SK-N-SH (cell line): ENCODE measurements around the gene BRINP2. TPM values are rescaled to one million over a fixed set of nuclear protein-coding genes. Genes with fewer than 3 reads are reported as not detected.

Experiments
- CTCF ChIA-PET: fragments of 300-600, 350-600 bp; formaldehyde crosslinking; extraction: SDS; loops from one replicate; lab custom pipeline; 2021; lab: Yijun Ruan, JAX
- POLR2A ChIA-PET: fragments of 350-600 bp; sonication (Branson Sonifier 250); formaldehyde crosslinking; extraction: SDS; loops from one replicate; lab custom pipeline; 2020; ENCODE audit warnings: antibody characterized with exemption, inconsistent platforms; lab: Yijun Ruan, JAX
- DNase-seq: peaks from one replicate; pipeline ENCODE4 v3.0.0; 2012
- H2AFZ ChIP-seq: fragments of 200-600 bp; sonication (generic); 2 replicates; pipeline ENCODE4 v1.8.1; 2016; ENCODE audit warnings: antibody characterized with exemption, mild to moderate bottlenecking, low read depth
- H3F3A ChIP-seq: fragments of 200-600 bp; sonication (generic); replicated peaks from 2 replicates; pipeline ENCODE3; 2016; ENCODE audit warnings: antibody characterized with exemption, mild to moderate bottlenecking; ENCODE audit not compliant: insufficient read depth
- H3K27ac ChIP-seq, 2 experiments: fragments of 200-500 bp in 1 of 2; fragments of 200-600 bp in 1 of 2; sonication (Bioruptor generic) in 1 of 2; sonication (generic), shearing (Covaris generic) in 1 of 2; 2 replicates each; pipeline versions ENCODE4 v1.5.1 to v1.6.1; 2014 to 2016; ENCODE audit warnings: low read depth in 2 of 2, inconsistent platforms in 1 of 2, low read length in 1 of 2, mild to moderate bottlenecking in 1 of 2, mixed read lengths in 1 of 2
- H3K27me3 ChIP-seq: fragments of 200-600 bp; sonication (generic), shearing (Covaris generic); 2 replicates; pipeline ENCODE4 v1.6.1; 2016; ENCODE audit warnings: mixed run types; ENCODE audit not compliant: insufficient read depth
- H3K36me3 ChIP-seq, 2 experiments: fragments of 200-500 bp in 1 of 2; fragments of 200-600 bp in 1 of 2; sonication (Bioruptor generic) in 1 of 2; sonication (generic) in 1 of 2; replicated peaks in 1 of 2; 2 replicates each; pipeline versions ENCODE3 to v1.5.1; 2014 to 2016; ENCODE audit warnings: low read length in 1 of 2, mild to moderate bottlenecking in 1 of 2; ENCODE audit not compliant: insufficient read depth in 2 of 2, control insufficient read depth in 1 of 2
- H3K4me1 ChIP-seq, 2 experiments: fragments of 200-500 bp in 1 of 2; fragments of 200-600 bp in 1 of 2; sonication (Bioruptor generic) in 1 of 2; sonication (generic), shearing (Covaris generic) in 1 of 2; 2 replicates each; pipeline versions ENCODE4 v1.5.1 to v1.6.1; 2014 to 2016; ENCODE audit warnings: low read depth in 1 of 2, low read length in 1 of 2, mixed run types in 1 of 2; ENCODE audit not compliant: insufficient read depth in 2 of 2, control insufficient read depth in 1 of 2
- H3K4me2 ChIP-seq: fragments of 200-600 bp; sonication (generic), shearing (Covaris generic); 2 replicates; pipeline ENCODE4 v1.6.1; 2017; ENCODE audit warnings: mixed run types
- H3K4me3 ChIP-seq, 2 experiments: fragments of 200-500 bp in 1 of 2; fragments of 200-600 bp in 1 of 2; sonication (Bioruptor generic) in 1 of 2; sonication (generic), shearing (Covaris generic) in 1 of 2; 2 replicates each; pipeline versions ENCODE4 v1.5.1 to v1.8.1; 2014 to 2016; ENCODE audit warnings: low read depth in 2 of 2, inconsistent platforms in 1 of 2, low read length in 1 of 2, mild to moderate bottlenecking in 1 of 2, mixed read lengths in 1 of 2, moderate library complexity in 1 of 2
- H3K79me2 ChIP-seq: fragments of 200-600 bp; sonication (generic); 2 replicates; pipeline ENCODE4 v1.8.1; 2017; ENCODE audit warnings: mild to moderate bottlenecking; ENCODE audit not compliant: insufficient read depth
- H3K9ac ChIP-seq: fragments of 200-600 bp; sonication (generic); 2 replicates; pipeline ENCODE4 v1.6.1; 2017; ENCODE audit warnings: mixed run types
- H3K9me2 ChIP-seq: fragments of 200-600 bp; sonication (generic); 2 replicates; pipeline ENCODE4 v1.6.1; 2017; ENCODE audit warnings: mixed run types
- H3K9me3 ChIP-seq: fragments of 200-600 bp; sonication (generic); 2 replicates; pipeline ENCODE4 v1.6.1; 2017; ENCODE audit warnings: mixed run types, mild to moderate bottlenecking, moderate library complexity
- H4K20me1 ChIP-seq: fragments of 200-600 bp; sonication (generic); 2 replicates; pipeline ENCODE4 v1.6.1; 2017; ENCODE audit warnings: mild to moderate bottlenecking, mixed run types; ENCODE audit not compliant: insufficient read depth
- CHD2 ChIP-seq: fragments of 150-350 bp; IDR thresholded peaks from 2 replicates; pipeline ENCODE4 v1.6.1; 2018; ENCODE audit warnings: low read length; ENCODE audit not compliant: partially characterized antibody
- ELF1 ChIP-seq: IDR thresholded peaks from 2 replicates; pipeline ENCODE4 v1.4.0; 2012
- EP300 ChIP-seq, 2 experiments: IDR thresholded peaks; 2 replicates each; pipeline versions ENCODE4 v1.4.0 to v1.6.1; 2012; ENCODE audit warnings: borderline replicate concordance in 1 of 2, low read depth in 1 of 2, low read length in 1 of 2
- FOSL2 ChIP-seq: IDR thresholded peaks from 2 replicates; pipeline ENCODE4 v1.4.0; 2012; ENCODE audit warnings: low read depth, mild to moderate bottlenecking, moderate library complexity, borderline replicate concordance
- GABPA ChIP-seq: IDR thresholded peaks from 2 replicates; pipeline ENCODE4 v1.4.0; 2012; ENCODE audit warnings: low read depth, mild to moderate bottlenecking
- GATA2 ChIP-seq: sonication (generic); formaldehyde crosslinking; IDR thresholded peaks from 2 replicates; pipeline ENCODE4 v1.5.0; 2020; ENCODE audit warnings: mild to moderate bottlenecking, missing genetic modification reagents
- JUND ChIP-seq: IDR thresholded peaks from 2 replicates; pipeline ENCODE4 v1.4.0; 2012
- MEF2A ChIP-seq: IDR thresholded peaks from 2 replicates; pipeline ENCODE4 v1.4.0; 2012; ENCODE audit warnings: low read depth, borderline replicate concordance
- NFIC ChIP-seq: IDR thresholded peaks from 2 replicates; pipeline ENCODE4 v1.4.0; 2012; ENCODE audit warnings: borderline replicate concordance
- NRF1 ChIP-seq: IDR thresholded peaks from 2 replicates; pipeline ENCODE4 v1.6.1; 2012; ENCODE audit warnings: low read depth, mild to moderate bottlenecking, low read length
- POLR2AphosphoS5 ChIP-seq: IDR thresholded peaks from 2 replicates; pipeline ENCODE4 v1.6.1; 2012; ENCODE audit warnings: low read depth, low read length
- RAD21 ChIP-seq: IDR thresholded peaks from 2 replicates; pipeline ENCODE4 v1.6.1; 2012; ENCODE audit warnings: mild to moderate bottlenecking, low read length
- RCOR1 ChIP-seq: fragments of 150-350 bp; IDR thresholded peaks from 2 replicates; pipeline ENCODE4 v1.6.1; 2017; ENCODE audit warnings: antibody characterized with exemption, low read length
- RFX5 ChIP-seq: IDR thresholded peaks from 2 replicates; pipeline ENCODE4 v1.6.1; 2012; ENCODE audit warnings: mild to moderate bottlenecking, improper control_type of control experiment, low read length
- SIN3A ChIP-seq: IDR thresholded peaks from 2 replicates; pipeline ENCODE4 v1.6.1; 2012; ENCODE audit warnings: low read depth, mild to moderate bottlenecking, low read length, moderate library complexity, borderline replicate concordance
- SMC3 ChIP-seq: IDR thresholded peaks from 2 replicates; pipeline ENCODE4 v1.6.1; 2012; ENCODE audit warnings: low read depth, low read length, improper control_type of control experiment
- TAF1 ChIP-seq: IDR thresholded peaks from 2 replicates; pipeline ENCODE4 v1.6.1; 2012; ENCODE audit warnings: low read depth, mild to moderate bottlenecking, low read length, moderate library complexity, borderline replicate concordance
- TCF12 ChIP-seq: IDR thresholded peaks from 2 replicates; pipeline ENCODE4 v1.4.0; 2012
- TEAD4 ChIP-seq: IDR thresholded peaks from 2 replicates; pipeline ENCODE4 v1.4.0; 2012; ENCODE audit warnings: mild to moderate bottlenecking, borderline replicate concordance; ENCODE audit not compliant: insufficient read depth
- WGBS: methylation state at CpG from one replicate; pipeline ENCODE4 v1.1.6; 2017; ENCODE audit warnings: low lambda C conversion rate; 5-methylcytosine and 5-hydroxymethylcytosine counted together
- polyA plus RNA-seq, 3 experiments: library from polyadenylated mRNA; depleted of rRNA; stranded (reverse); fragments of >200 nt; gene quantifications; 2 replicates each; pipeline ENCODE4 v1.2.3, GENCODE V29; 2012
- TF ChIP-seq, protein P1 (sequence below): fragments of 200-600 bp; sonication (generic); IDR thresholded peaks from 2 replicates; pipeline ENCODE4 v1.6.1; 2017; ENCODE audit warnings: antibody characterized with exemption, mild to moderate bottlenecking, moderate library complexity
- TF ChIP-seq, protein P2 (sequence below): IDR thresholded peaks from 2 replicates; pipeline ENCODE4 v1.4.0; 2012; ENCODE audit warnings: low read depth, borderline replicate concordance
- TF ChIP-seq, protein P3 (sequence below): fragments of 150-350 bp; IDR thresholded peaks from 2 replicates; pipeline ENCODE4 v1.6.1; 2016; ENCODE audit warnings: mild to moderate bottlenecking, low read depth, low read length
- TF ChIP-seq, protein P4 (sequence below): IDR thresholded peaks from 2 replicates; pipeline ENCODE4 v1.4.0; 2012; ENCODE audit warnings: low read depth
- TF ChIP-seq, protein P5 (sequence below): IDR thresholded peaks from 2 replicates; pipeline ENCODE4; 2012

The BRINP2 gene
- polyA plus RNA-seq, 1 of the 3 experiments (the other 2 are of a cell fraction) = 0.12 TPM

DNA sequence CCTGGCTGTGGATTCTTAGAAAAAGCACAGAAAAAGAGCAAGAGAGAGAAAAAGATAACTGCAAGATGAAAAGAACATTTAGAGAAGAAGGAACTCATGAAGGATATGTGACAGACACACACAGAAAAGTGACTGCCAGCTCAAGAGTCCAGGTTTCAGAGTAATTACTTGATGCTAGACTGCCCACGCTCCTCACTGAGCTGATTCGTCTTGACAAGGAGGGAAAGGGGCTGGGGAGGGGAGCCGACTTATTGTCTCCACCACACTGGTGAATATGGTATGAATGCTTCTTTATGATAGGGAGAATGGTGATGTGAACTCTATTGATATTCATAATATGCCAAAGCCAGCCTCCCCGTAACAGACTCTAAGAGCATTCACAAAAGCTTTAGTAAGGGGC, 140.4 kb downstream of the BRINP2 start:
- TF ChIP-seq ELF1 = no peak
- no peak for TF ChIP-seq EP300 (IDR thresholded peaks at IDR 0.05; ENCODE audit: borderline replicate concordance in 1 of 2, low read depth in 1 of 2, low read length in 1 of 2)
- no peak for TF ChIP-seq RFX5
- TF ChIP-seq SIN3A = no peak
- no peak for TF ChIP-seq TAF1
- TF ChIP-seq GABPA = no peak
- TF ChIP-seq, protein P1, sequence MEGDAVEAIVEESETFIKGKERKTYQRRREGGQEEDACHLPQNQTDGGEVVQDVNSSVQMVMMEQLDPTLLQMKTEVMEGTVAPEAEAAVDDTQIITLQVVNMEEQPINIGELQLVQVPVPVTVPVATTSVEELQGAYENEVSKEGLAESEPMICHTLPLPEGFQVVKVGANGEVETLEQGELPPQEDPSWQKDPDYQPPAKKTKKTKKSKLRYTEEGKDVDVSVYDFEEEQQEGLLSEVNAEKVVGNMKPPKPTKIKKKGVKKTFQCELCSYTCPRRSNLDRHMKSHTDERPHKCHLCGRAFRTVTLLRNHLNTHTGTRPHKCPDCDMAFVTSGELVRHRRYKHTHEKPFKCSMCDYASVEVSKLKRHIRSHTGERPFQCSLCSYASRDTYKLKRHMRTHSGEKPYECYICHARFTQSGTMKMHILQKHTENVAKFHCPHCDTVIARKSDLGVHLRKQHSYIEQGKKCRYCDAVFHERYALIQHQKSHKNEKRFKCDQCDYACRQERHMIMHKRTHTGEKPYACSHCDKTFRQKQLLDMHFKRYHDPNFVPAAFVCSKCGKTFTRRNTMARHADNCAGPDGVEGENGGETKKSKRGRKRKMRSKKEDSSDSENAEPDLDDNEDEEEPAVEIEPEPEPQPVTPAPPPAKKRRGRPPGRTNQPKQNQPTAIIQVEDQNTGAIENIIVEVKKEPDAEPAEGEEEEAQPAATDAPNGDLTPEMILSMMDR = no peak
- TF ChIP-seq MEF2A = no peak
- TF ChIP-seq TCF12 = no peak
- no peak for TF ChIP-seq CHD2
- TF ChIP-seq, protein P2, sequence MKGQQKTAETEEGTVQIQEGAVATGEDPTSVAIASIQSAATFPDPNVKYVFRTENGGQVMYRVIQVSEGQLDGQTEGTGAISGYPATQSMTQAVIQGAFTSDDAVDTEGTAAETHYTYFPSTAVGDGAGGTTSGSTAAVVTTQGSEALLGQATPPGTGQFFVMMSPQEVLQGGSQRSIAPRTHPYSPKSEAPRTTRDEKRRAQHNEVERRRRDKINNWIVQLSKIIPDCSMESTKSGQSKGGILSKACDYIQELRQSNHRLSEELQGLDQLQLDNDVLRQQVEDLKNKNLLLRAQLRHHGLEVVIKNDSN = no peak
- TF ChIP-seq RAD21 = no peak
- TF ChIP-seq SMC3 = no peak
- no peak for TF ChIP-seq RCOR1
- TF ChIP-seq NFIC = no peak
- no peak for TF ChIP-seq JUND
- no peak for TF ChIP-seq GATA2 (CRISPR knock-in tag)
- no peak for TF ChIP-seq NRF1
- TF ChIP-seq, all 33 proteins: peak for 0
- POLR2A ChIA-PET = no interaction called here
- Histone ChIP-seq H3K4me1 (peaks cover 0 to 4% of the 10 kb centered on the region in 2 experiments; a peak in 2 of 4 replicates), H2AFZ (no peak overlapping the region), H3K9me3 (no peaks in the 10 kb centered on the region), H3K9ac (no peak overlapping the region), H3F3A (no peaks in the 10 kb centered on the region), H3K27ac (no peak overlapping the region), H3K4me2 (no peak overlapping the region), H3K79me2 (no peaks in the 10 kb centered on the region), H3K36me3 (no peaks in the 10 kb centered on the region), H3K27me3 (no peaks in the 10 kb centered on the region), H4K20me1 (no peaks in the 10 kb centered on the region), H3K9me2 (no peaks in the 10 kb centered on the region), H3K4me3 (no peak overlapping the region)
- CTCF ChIA-PET = no interaction called here
- 37% methylated on average over 4 of the region's 4 CpGs for WGBS
- no peak for DNase-seq

DNA sequence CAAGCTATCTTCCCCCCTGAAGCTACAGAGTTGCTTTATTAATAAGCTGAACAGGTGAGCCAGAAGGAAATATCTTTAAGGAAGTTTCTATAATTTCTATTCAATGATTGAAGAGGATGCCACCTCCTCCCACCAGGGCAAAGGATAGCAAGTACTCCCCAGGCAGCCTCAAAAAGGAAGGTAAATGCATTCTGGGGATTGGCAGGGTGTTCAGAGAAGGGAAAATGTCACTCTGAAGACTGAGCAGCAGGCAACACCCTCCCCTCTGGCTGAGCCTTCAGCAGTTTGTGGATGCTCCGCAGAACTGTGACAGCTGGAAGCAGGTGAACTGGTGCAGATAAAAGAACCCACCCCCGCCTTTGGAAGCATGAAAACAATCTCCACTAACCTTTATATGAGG, 140.8 kb downstream of the BRINP2 start:
- no peaks in the 10 kb centered on the region for H3K9me2 ChIP-seq
- WGBS = 33% methylated on average over 2 of the region's 2 CpGs
- H3K27me3 ChIP-seq = no peaks in the 10 kb centered on the region
- H2AFZ ChIP-seq = no peak overlapping the region
- H3K27ac ChIP-seq = no peak overlapping the region
- no peak overlapping the region for H3K4me3 ChIP-seq
- DNase-seq = no peak
- POLR2A ChIA-PET = no interaction called here
- CTCF ChIA-PET = no interaction called here
- H3K9ac ChIP-seq = no peak overlapping the region
- no peaks in the 10 kb centered on the region for H3K9me3 ChIP-seq
- no peaks in the 10 kb centered on the region for H3K79me2 ChIP-seq
- no peaks in the 10 kb centered on the region for H3F3A ChIP-seq
- H4K20me1 ChIP-seq = no peaks in the 10 kb centered on the region
- peaks cover 0 to 4% of the 10 kb centered on the region in 2 experiments; a peak in 2 of 4 replicates for H3K4me1 ChIP-seq
- H3K4me2 ChIP-seq = no peak overlapping the region
- no peaks in the 10 kb centered on the region for H3K36me3 ChIP-seq
- TF ChIP-seq POLR2AphosphoS5 = no peak
- TF ChIP-seq GABPA = no peak
- TF ChIP-seq, protein P3, sequence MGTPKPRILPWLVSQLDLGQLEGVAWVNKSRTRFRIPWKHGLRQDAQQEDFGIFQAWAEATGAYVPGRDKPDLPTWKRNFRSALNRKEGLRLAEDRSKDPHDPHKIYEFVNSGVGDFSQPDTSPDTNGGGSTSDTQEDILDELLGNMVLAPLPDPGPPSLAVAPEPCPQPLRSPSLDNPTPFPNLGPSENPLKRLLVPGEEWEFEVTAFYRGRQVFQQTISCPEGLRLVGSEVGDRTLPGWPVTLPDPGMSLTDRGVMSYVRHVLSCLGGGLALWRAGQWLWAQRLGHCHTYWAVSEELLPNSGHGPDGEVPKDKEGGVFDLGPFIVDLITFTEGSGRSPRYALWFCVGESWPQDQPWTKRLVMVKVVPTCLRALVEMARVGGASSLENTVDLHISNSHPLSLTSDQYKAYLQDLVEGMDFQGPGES = no peak
- no peak for TF ChIP-seq TCF12
- no peak for TF ChIP-seq SIN3A
- TF ChIP-seq ELF1 = no peak
- TF ChIP-seq, protein P4, sequence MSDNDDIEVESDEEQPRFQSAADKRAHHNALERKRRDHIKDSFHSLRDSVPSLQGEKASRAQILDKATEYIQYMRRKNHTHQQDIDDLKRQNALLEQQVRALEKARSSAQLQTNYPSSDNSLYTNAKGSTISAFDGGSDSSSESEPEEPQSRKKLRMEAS = no peak
- TF ChIP-seq NRF1 = no peak
- no peak for TF ChIP-seq GATA2 (CRISPR knock-in tag)
- no peak for TF ChIP-seq CHD2
- TF ChIP-seq FOSL2 = no peak
- TF ChIP-seq NFIC = no peak
- TF ChIP-seq, protein P5, sequence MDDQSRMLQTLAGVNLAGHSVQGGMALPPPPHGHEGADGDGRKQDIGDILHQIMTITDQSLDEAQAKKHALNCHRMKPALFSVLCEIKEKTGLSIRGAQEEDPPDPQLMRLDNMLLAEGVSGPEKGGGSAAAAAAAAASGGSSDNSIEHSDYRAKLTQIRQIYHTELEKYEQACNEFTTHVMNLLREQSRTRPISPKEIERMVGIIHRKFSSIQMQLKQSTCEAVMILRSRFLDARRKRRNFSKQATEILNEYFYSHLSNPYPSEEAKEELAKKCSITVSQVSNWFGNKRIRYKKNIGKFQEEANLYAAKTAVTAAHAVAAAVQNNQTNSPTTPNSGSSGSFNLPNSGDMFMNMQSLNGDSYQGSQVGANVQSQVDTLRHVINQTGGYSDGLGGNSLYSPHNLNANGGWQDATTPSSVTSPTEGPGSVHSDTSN = no peak
- TF ChIP-seq TEAD4 = no peak
- TF ChIP-seq RCOR1 = no peak
